Left lobe of liver (tissue), 2 donors: Measurements from ENCODE around the gene PCSK7. TPM values are rescaled to one million over a fixed set of nuclear protein-coding genes. Genes with fewer than 3 reads are reported as not detected.
"Not testable (repeated sequence)": the region's sequence is repeated elsewhere in the genome, so short reads cannot be mapped to it uniquely, and the experiment has no call there.

Source experiments
- ATAC-seq: fragments of 200-7000 bp; cut with Tn5 transposase; one replicate; pipeline ENCODE4 v1.9.1; 2020; ENCODE audit warnings: mild to moderate bottlenecking, moderate library complexity
- DNase-seq: peaks from one replicate; pipeline ENCODE4 v3.0.0-alpha.2; 2020; ENCODE audit warnings: low spot score
- total RNA-seq: library from RNA; stranded (reverse); gene quantifications from one replicate; pipeline ENCODE4 v1.2.1, GENCODE V29; 2021
- donor health status: DM: no; HTN: no; CAD: no; lungs with moderate emphysema.
- donor health status: DM: no; HTN: yes; CAD: no.

The PCSK7 gene, protein sequence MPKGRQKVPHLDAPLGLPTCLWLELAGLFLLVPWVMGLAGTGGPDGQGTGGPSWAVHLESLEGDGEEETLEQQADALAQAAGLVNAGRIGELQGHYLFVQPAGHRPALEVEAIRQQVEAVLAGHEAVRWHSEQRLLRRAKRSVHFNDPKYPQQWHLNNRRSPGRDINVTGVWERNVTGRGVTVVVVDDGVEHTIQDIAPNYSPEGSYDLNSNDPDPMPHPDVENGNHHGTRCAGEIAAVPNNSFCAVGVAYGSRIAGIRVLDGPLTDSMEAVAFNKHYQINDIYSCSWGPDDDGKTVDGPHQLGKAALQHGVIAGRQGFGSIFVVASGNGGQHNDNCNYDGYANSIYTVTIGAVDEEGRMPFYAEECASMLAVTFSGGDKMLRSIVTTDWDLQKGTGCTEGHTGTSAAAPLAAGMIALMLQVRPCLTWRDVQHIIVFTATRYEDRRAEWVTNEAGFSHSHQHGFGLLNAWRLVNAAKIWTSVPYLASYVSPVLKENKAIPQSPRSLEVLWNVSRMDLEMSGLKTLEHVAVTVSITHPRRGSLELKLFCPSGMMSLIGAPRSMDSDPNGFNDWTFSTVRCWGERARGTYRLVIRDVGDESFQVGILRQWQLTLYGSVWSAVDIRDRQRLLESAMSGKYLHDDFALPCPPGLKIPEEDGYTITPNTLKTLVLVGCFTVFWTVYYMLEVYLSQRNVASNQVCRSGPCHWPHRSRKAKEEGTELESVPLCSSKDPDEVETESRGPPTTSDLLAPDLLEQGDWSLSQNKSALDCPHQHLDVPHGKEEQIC
- total RNA-seq: 26.5 TPM

- ATAC-seq (no peak), DNase-seq (no peak)
These were observed at the start of gene PCSK7 for GRCh38 chr11:117231842-117232091. Gene PCSK7 (minus strand): TSS chr11:117232073. CDS start chr11:117229844, 2,229 bp downstream.

DNA sequence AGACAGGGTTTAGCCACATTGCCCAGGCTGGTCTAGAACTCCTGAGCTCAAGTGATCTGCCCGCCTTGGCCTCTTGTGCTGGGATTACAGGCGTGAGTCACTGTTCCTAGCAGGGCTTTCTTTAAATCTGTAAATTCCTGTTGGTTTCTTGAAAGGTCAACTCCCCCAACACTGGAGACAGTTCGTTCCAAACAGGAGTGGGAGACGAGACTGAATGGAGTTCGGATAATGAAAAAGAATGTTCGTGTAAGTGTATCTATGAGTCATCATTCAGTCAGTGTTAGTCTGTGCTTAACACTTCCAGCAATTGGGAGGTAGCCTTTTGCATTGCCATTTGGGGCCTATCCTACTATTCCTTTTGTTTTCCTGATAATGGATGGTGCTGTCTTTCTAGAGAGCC is 49.3 kb upstream of the PCSK7 start:
- ATAC-seq: no peak
- DNase-seq: no peak

DNA sequence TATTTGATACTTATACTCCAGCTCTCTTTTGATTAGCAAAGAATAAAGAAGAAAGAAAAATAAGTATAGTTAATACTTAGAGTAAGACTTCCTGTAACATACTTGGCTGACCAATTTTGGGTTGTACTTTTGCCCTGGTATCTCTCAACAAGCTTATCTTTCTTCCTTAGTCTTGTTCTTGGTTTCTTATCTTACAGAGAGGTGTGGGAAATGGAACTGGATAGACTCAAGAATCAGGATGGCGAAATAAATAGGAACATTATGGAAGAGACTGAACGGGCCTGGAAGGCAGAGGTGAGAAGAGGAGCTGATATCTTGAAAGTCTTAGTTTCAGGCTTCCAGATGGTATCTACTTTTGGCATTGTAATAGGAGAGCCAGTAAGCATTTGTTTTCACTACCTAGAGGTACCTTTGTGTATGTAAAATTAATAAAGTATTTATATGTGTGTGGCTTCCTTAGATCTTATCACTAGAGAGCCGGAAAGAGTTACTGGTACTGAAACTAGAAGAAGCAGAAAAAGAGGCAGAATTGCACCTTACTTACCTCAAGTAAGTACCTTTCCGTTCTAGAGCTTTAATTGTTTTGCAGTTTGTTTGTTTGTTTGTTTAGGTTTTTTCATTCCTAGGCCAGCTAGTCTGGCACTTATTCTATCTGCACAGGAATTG is 48.0 kb upstream of the PCSK7 start:
- no peak for ATAC-seq
- DNase-seq: no peak

GRCh38 chr11:117278347-117278746 is 46.5 kb upstream of the PCSK7 start:
- ATAC-seq (no peak), DNase-seq (no peak)

GRCh38 chr11:117273550-117274289 is 41.8 kb upstream of the PCSK7 start:
- no peak for ATAC-seq
- no peak for DNase-seq

- not testable (repeated sequence) for DNase-seq, ATAC-seq
These were observed 40.3 kb upstream of the PCSK7 start for GRCh38 chr11:117272175-117272574.

GRCh38 chr11:117271208-117271607 is 39.3 kb upstream of the PCSK7 start:
- no peak for DNase-seq
- no peak for ATAC-seq

DNA sequence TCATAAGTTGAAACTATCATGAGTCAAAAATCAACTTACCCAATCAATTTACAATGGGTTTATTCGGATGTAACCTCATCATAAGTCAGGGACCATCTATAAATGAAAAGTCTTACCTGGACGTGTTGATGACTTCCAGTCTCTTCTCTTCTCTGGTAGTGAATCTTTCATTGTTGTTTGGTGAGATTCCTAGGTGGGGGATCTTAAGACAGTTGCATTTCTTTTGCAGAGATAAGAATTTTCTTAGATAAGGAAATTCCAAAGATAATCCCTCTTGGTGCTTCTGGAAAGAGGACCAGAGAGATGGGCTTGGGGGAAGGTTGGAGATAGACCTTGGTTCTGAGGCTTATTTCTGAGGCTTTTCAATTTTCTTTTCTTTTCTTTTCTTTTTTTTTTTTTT is 38.0 kb upstream of the PCSK7 start:
- ATAC-seq (no peak), DNase-seq (no peak)

DNA sequence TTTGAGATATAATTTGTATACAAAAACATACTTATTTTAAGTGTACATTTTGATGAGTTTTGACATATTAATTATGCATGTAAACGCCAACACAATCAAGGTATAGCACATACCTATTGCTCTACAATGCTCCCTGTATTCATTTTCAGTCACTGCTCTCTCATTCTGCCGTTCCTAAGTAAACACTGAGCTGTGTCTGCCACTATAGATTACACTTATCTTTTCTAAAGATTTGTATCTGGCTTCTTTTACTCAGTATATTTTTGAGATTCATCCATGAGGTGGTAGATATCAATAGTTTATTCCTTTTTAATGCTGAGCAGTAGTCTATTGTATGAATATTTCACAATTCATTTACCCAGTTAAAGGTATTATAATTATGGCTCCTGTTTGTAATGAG is 33.9 kb upstream of the PCSK7 start:
- ATAC-seq: no peak

GRCh38 chr11:117264624-117265323 is 32.9 kb upstream of the PCSK7 start:
- not testable (repeated sequence) for DNase-seq, ATAC-seq

More for the DNA sequence above, 33.9 kb upstream of the PCSK7 start:
- no peak for DNase-seq

GRCh38 chr11:117259417-117259816 is 27.5 kb upstream of the PCSK7 start:
- DNase-seq (no peak), ATAC-seq (no peak)

- no peak for ATAC-seq
- DNase-seq: no peak
These were observed 26.7 kb upstream of the PCSK7 start for GRCh38 chr11:117258576-117258975.

GRCh38 chr11:117256573-117256972 is 24.7 kb upstream of the PCSK7 start:
- ATAC-seq (no peak), DNase-seq (no peak)

DNA sequence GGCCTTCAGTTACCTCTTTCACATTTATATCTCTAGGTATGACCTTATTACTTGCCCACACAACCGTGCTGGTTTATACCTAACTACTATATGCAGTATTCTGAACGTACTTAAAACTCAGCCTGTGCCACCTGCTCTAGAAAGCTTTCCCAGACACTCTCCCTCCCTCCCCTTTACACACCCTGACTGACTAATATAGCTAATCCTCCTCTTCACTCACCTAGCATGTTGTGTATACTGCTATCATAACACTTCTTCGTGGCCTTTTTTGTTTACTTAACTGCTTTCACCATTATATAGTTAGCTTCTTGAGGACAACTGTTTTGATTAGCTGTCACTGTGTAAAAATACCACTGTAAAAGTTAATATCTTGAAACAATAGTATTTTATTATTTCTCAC is 24.1 kb upstream of the PCSK7 start:
- DNase-seq (no peak), ATAC-seq (no peak)

- no peak for DNase-seq
- ATAC-seq: no peak
These were observed 19.6 kb upstream of the PCSK7 start for GRCh38 chr11:117251506-117251905.

GRCh38 chr11:117249571-117249970 is 17.7 kb upstream of the PCSK7 start:
- no peak for ATAC-seq
- DNase-seq: no peak

GRCh38 chr11:117248341-117248740 is 16.5 kb upstream of the PCSK7 start:
- ATAC-seq: no peak
- no peak for DNase-seq

DNA sequence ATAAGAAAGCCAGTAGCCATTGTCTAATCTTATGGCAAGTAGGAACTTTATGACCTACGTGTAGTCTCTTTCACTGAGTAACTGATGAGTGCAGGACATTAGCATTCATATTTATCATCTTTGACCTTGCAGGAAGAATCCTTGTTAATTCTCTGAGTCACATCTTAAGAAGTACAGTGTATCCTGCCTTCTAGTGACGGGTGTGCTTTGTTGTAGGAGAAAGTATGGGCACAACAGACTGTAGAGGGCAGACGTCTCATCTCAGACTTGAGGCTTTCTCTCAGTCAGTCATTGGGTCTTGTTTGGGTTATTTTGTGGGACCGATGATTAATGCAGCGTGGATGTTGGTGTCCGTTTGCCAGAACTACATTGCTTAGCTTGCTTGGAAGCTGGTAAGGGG is 7.4 kb upstream of the PCSK7 start:
- ATAC-seq (no peak), DNase-seq (no peak)

- ATAC-seq (no peak), DNase-seq (no peak)
These were observed 6.3 kb upstream of the PCSK7 start for GRCh38 chr11:117238221-117238620.

DNA sequence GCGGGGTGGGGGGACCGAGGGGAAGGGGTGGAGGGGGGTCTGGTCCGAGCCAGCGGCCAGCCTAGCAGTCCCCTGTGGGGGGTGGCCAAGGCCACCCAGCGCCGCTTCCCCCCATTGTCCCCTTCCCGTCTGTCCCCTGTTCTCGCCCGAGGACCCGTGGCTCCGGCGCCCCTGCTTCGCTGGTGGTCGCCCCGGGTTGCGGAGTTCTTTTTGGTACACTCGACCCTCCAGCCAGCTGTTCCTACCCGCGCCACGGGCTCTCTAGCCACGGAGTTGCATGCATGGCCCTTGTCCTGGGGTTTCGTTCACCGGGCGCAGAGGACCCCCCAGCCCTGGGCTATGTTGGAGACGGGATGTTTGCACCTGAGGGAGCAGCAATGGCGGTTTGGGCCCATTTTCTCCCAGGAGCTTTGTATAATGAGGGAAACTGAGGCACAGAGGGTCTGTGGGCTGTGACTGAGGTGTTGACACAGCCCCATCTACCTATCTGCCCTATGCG is 1.1 kb upstream of the PCSK7 start:
- DNase-seq: no peak
- ATAC-seq: peak; percentile 9
